Measurements from ENCODE around the gene PAM.

- TF ChIP-seq GATA2 (IDR thresholded peaks at IDR 0.05; ENCODE audit: low read depth, low read length) (no peak), GATA3 (IDR thresholded peaks at IDR 0.05; ENCODE audit: low read depth, low read length) (no peak)
Measured at GRCh38 chr5:102874054-102874453, 118.9 kb downstream of the PAM start.
